UCSD-AML1 (cell line): ENCODE measurements around the gene LAMB4.

Experiments
- DNase-seq: peaks from one replicate; lab custom pipeline; 2025; ENCODE audit not compliant: unreplicated experiment; lab: John Stamatoyannopoulos, UW

The LAMB4 gene

DNA sequence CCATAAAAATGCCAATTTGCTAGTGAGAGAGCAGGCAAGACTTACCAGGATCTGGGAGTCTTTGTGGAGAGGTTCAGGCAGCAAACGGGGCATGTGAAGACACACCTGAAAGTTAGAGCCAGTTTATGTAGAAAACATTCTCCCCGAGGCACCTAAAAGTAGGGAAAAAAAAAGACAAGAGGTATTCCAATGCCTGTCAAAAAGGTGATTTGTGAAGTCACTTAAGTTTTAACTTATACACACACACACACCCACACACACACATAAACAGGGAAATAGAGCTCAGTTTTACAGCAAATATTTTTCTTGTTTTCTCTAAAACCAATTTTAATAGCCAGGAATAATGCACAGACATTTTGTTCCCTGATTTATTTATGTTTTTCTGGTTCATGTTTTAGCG is at the start of gene LAMB4:
LAMB4 (minus strand) TSS at position 101 of the 400 bp plus-strand sequence. CDS start 7,197 bp downstream, outside the sequence.
- no peak for DNase-seq

- no peak for DNase-seq
Observed at GRCh38 chr7:108178398-108178797, 48.2 kb upstream of the LAMB4 start.

DNA sequence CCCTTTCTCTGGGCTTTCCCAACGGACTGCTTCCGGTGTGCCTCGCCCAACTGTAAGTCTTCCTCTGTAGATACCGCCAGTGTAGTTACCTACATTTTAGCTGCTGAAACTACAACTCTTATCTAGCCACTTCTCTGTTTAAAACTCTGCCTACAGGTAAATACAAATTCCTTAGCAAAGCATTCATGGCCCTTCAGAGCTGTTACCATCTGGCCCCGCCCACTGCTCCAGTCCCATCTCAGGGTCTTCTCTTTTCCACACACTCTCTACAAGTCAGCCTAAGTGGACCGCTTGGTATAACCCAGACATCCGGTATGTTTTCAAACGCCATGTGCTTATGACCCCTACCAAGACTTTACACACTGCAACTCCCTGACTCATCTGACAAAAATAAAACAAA is 41.0 kb upstream of the LAMB4 start:
- no peak for DNase-seq

DNA sequence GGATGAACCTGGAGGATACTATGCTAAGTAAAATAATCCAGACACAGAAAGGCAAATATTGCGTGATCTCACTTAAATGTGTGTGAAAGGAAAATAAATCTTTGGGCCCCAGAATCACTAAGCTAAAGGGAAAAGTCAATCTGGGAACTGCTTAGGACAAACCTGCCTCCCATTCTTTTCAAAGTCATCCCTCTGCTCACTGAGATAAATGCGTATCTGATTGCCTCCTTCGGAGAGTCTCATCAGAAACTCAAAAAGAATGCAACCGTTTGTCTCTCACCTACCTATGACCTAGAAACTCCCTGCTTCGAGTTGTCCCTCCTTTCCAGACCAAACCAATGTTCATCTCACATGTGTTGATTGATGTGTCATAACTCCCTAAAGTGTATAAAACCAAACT is 40.1 kb upstream of the LAMB4 start:
- DNase-seq: no peak

DNA sequence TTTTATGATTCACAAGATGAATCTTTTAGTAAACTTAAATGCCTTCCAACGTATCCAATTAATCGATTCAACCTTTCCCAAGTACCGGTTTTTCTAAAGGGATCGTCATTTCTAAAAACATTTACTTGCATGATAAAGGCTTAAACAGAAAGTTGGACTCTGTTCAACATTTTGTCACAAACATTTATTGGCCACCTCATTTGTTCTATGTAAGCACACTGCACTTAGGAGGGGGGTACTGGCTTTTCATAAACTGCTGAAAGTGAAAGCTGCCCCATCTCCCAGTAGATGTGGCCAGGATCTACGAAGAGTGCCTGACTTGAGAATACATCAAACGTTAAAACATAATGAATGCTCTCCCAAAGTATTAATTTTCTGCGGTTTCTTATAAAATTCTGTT is 37.3 kb upstream of the LAMB4 start:
- DNase-seq: no peak

DNA sequence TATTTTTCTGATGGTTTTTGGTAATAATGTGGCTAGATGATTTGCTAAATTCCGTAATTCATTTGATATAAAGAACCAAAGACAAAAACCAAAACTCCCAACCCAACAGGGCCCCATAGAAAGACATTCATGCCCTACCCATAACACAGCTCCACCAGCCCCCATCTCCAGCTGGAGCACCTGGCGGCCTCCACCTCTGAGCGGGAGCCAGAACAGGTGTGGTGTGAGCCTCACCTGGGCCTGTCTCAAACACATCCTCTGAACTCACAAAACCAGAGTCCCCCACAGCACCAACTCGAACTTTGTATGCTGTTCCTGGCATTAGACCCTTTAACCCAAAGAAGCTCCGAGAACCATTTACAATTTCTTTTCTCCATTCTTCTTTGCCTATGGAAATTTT is 36.5 kb upstream of the LAMB4 start:
- no peak for DNase-seq

GRCh38 chr7:108165723-108166122 is 35.6 kb upstream of the LAMB4 start:
- DNase-seq: no peak

DNA sequence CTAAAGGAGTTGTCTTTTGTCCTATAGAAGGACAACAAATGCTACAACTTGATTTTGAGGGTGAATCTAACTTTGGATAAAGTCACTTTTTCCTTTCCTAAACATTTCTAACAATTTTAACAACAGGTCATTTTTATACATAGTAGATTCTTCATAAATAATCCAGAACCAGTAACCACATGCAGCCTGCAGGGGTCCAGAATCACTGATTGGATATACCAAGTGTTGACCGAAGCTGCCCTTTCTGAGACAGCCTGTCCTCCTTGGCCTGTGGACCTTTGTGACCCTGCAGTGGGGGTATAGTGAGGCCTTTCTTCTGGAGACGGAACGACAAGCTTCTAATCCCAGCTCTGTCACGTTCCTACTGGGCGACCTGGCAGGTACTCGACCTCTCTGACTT is 34.8 kb upstream of the LAMB4 start:
- no peak for DNase-seq

GRCh38 chr7:108164342-108164741 is 34.2 kb upstream of the LAMB4 start:
- DNase-seq: no peak

GRCh38 chr7:108158776-108159175 is 28.6 kb upstream of the LAMB4 start:
- no peak for DNase-seq

GRCh38 chr7:108157606-108158335 is 27.6 kb upstream of the LAMB4 start:
- DNase-seq: no peak

DNA sequence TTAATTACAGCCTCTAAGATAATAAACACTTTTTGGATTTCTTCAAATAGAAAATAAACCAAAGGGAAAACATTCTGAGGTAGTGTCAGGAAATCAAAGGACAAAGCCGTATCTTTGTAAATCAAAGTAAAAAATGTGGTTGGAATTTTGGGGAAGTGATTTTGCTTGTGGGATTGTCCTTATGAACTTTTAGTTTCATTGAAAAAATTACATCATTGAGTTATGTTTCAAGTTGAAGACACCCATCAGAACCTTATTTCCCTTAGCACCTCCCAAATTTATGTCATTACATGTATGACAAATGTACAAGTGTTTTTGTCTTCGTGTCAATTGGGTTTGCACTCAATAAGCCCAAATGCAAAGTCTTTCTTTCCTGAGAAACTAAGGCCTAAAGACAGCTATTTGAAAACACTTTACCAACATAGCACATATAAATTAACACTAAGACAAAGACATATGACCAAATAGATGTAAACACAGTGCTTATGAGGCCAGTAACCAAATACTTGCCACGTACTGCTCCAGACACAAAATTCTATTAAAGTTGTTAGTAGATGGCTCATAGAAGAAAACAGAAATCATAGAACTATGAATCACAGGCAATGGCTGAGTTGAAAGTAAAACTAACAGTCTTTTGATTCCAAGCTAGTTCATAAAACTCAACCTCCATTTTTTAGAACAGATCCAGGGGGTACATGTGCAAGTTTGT is 26.9 kb upstream of the LAMB4 start:
- DNase-seq: no peak

DNA sequence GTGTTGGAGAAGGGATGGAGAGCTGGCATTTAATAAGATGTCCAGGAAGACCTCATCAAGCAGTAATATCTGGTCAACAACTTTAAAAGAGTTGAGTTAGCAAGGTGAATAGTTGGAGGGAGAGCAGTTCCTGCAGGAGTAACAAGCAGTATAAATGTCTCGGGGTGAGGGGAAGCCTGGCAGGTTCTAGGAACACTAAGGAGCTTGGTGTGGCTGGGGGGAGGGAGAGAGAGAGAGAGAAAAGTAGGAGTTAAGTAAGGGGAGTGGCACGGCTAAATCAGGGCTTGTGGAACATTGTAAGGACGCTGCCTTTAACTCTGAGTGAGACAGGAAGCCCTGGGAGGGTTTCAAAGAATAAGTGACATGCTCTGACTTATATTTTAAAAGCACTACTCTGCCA is 22.0 kb upstream of the LAMB4 start:
- DNase-seq: no peak

DNA sequence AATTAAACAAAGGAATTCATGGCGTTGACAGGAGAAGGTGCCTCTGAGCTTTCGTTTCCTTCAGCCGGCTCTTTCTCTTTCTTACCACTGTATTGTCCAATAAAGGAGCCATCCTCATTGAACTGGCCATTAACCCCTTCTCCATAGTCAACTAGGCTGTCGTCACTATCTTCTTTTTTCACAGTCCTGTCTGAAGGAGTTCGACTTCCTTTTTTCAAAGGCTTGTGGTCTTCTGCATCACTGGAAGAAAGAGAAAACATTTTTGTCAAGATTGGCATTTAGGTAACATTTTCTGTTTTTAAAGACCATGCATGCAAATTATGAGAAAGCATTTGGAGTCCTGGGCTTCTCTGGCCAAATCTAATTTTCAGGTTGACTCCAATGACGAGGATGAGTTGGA is 19.7 kb upstream of the LAMB4 start:
- no peak for DNase-seq

DNA sequence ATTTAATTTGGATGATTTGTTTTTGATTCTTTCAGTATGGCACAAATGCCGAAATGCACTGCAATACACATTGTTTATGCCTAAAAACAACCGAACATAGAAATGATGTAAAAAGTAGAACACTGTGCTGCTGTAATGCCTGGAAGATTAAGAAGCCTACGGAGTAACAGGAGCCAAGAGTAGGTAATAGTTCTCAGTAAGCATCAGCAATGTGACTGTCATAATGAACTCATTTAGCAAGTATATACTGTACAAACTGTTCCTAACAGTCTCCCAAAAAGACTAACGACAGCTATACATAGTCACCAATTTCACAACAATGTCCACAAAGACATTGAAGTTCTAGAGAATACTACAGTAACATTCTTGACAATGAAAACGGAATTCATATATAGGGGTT is 19.0 kb upstream of the LAMB4 start:
- no peak for DNase-seq

DNA sequence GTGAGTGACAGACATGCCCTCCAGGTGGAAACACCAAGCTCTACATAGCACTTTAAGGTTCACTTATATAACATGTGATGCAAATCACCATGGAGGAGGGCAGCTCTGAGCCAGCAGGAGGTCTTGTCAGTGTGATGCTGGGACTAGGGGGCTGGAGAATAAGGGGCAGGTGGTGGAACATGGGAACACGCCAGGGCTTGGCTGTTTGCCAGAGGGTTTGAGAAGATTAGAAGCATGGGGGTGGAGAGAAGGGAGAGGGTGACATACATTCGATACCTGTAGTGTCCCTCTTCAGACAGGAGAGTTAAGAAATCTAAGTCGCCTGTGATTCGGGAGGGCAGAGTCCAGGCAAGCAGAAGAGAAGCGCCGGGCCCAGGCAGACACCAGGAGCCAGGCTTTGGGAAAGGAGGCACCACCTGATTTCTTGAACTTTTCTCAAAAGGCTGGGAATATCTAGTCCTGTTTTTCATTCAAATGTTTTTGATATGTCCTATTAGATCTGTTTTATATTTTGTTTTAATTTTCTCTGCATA is 16.9 kb upstream of the LAMB4 start:
- no peak for DNase-seq

GRCh38 chr7:108146070-108146842 is 16.1 kb upstream of the LAMB4 start:
- DNase-seq: peak; percentile 14

DNA sequence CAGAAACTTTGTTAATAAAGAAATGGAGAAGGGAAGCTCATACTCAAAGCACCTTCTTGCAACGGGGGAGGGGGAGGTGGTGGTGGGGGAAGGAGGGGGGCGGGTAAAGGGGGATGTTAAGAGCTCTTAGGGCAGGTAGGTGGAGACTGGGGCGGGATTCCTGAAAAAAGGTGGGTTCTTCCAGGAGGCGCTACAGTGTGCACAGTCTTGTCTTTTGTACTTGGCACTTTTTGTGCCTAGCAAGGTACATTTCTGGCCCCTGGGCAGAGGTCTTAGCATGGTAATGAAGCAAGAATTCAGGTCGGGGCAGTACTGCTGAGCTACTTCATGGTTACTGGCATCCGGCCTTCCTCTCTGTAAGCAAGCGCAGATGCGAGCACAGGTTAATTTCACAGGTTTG is 15.2 kb upstream of the LAMB4 start:
- DNase-seq: no peak

DNA sequence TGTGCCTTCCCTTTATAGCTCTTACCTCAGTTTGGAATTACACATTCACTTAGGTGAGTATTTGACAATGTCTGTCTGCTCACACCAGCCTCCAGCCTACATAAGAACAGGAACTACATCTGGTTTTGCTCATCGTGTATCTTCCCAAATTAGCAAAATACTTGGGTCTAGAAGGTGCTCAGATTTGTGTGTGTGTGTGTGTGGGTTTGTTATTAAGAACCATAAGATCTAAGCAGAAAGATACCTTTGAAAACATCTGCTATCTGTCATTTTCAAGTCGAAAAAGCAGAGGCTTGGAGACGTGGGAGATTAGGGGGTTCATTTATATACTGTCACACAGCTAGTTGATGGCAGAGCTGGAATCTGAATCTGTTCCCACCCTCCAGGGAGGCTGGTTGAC is 14.8 kb upstream of the LAMB4 start:
- no peak for DNase-seq

GRCh38 chr7:108143658-108144420 is 13.7 kb upstream of the LAMB4 start:
- DNase-seq: no peak

DNA sequence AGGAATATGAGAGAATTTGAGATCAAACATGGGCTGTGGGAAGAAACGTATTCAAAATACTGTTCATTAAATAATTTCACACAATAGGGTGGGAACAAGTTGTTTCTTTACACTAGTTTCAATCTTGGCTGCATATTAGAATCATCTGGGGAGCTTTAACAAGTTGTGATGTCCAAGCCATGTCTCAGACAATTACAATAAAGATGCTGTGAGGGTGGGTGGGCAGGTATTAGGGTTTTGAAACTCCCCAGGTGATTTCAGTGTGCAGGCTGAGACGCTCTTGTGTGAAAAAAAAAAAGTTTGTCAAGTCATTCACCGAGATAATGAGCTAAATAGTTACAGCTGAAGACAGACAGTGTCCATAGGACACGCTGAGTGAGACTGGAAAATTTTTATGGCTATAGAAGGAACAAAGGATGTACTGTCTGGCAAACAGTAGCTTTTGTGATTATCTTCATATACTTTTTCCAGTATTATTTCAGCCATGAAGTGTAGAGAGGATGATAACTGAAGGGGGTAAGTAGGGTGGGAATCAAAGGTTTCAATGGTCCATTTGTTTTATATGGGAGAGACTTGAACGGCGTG is 12.6 kb upstream of the LAMB4 start:
- DNase-seq: no peak
